Measurements from ENCODE around the gene FLT1. TPM values are rescaled to one million over a fixed set of nuclear protein-coding genes. Genes with fewer than 3 reads are reported as not detected.

FLT1 gene, protein sequence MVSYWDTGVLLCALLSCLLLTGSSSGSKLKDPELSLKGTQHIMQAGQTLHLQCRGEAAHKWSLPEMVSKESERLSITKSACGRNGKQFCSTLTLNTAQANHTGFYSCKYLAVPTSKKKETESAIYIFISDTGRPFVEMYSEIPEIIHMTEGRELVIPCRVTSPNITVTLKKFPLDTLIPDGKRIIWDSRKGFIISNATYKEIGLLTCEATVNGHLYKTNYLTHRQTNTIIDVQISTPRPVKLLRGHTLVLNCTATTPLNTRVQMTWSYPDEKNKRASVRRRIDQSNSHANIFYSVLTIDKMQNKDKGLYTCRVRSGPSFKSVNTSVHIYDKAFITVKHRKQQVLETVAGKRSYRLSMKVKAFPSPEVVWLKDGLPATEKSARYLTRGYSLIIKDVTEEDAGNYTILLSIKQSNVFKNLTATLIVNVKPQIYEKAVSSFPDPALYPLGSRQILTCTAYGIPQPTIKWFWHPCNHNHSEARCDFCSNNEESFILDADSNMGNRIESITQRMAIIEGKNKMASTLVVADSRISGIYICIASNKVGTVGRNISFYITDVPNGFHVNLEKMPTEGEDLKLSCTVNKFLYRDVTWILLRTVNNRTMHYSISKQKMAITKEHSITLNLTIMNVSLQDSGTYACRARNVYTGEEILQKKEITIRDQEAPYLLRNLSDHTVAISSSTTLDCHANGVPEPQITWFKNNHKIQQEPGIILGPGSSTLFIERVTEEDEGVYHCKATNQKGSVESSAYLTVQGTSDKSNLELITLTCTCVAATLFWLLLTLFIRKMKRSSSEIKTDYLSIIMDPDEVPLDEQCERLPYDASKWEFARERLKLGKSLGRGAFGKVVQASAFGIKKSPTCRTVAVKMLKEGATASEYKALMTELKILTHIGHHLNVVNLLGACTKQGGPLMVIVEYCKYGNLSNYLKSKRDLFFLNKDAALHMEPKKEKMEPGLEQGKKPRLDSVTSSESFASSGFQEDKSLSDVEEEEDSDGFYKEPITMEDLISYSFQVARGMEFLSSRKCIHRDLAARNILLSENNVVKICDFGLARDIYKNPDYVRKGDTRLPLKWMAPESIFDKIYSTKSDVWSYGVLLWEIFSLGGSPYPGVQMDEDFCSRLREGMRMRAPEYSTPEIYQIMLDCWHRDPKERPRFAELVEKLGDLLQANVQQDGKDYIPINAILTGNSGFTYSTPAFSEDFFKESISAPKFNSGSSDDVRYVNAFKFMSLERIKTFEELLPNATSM (N-terminal part only)
- total RNA-seq (ENCODE audit: insufficient read depth, low replicate concordance) = 132 TPM

DNA sequence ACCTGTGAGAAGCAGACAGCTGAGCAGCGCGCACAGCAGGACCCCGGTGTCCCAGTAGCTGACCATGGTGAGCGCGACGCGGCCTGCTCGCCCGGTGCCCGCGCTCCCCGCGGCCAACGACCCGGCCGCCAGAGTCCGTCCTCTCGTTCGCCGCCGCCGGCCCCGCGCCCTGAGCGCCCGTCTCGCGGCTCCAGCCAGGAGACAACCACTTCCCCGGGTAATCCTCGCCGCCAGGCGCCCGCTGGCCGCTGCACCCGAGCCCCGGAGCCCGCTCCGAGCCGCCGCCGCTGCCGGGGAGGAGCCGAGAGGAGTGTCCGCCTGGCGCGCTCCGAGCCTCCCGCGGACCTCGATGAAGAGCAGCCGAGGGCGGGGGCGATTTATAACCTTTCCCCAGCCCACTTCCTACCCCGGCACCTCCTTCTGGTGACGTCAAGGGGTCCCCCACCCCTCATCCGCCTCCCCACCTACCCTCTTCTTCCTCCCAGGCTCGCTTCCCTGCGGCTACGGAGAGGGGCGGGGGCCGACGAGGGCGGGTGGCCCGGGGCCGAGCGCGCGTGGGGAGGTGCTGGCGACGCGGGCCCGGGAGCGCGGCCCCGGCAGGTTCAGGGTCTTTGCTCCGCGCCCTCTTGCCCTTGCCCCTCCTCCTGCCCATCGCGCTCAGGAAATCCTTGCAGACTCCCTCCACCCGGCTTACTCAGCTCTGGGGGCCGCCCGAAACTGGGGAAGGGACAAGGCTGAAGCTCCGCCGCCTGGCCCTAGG lies at the start of gene FLT1:
FLT1 (minus strand) TSS at position 351 of the 760 bp plus-strand sequence; CDS start at position 66, 285 bp downstream.
- DNase-seq (ENCODE audit: low spot score) = peak; percentile 91

DNA sequence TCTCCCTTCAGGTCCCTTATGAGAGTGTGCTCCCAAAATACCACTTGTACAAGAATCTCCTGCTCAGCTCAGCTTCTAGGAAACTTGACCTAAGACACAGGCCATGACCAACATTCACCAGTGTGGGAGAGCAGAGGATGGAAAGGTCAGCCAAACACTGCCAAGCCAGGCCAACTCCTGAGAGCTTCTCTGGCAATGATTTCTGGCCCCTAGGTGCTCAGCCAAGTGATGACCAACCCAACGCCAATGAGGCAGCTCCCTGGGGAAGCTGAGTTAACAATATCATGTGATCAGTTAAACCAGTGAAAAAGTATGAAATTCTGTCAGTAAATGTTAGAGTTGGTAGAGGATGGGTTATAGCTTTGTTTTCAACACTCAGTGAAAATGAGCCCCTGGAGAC lies 49.1 kb upstream of the FLT1 start:
- no peak for DNase-seq (ENCODE audit: low spot score)

DNA sequence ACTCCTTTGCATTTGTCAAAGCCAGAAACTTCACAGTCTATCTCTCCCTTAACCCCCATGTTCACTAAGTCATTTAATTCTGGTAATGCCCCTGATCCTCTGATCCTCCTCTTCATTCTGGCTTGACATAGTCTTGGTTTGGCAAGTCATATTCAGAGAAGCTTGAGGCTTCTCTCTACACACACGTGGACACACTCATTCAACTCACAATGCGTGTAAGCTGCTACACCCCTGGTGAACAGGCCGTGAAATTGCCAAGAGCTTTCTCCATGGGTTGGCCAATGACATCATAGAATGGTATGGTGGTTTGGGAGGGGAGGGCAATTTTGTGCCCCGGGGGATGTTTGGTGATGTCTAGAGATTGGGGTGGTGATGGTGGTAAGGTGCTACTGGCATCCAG lies 47.9 kb upstream of the FLT1 start:
- no peak for DNase-seq (ENCODE audit: low spot score)

DNA sequence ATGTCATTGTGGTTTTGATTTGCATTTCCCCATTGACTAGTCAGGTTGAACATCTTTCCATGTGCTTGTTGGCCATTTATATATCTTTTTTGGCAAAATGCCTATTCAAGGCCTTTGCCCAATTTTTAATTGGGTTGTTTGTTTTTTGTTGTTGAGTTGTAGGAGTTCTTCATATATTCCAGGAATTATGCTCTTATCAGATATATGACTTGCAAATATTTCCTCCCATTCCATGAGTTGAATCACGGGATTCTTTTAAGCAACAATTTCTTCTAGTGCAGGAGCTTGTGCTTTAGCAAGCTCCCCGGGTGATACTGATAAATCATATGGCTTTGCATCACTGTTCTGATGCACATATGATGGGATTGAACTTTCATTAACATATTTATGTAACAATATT lies 47.0 kb upstream of the FLT1 start:
- no peak for DNase-seq (ENCODE audit: low spot score)

DNA sequence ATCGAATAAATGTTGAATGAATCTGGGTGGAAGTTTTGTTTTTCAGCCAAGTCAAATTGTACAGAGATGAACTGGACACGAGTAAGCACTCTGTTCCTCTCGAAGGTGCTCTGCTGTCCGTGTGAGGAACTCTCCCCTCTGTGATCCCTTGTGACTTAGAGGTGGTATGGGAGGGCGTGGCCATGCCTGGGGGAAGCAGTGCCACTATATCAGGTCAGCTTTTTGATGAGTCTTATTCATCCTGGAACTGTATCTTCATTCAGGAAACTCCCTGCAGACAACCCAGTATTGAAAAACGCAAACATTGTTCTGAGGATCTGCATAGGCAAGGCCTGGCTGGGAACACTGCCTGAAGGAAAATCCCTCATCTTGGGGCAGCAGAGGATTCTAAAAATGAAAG lies 45.7 kb upstream of the FLT1 start:
- no peak for DNase-seq (ENCODE audit: low spot score)

DNA sequence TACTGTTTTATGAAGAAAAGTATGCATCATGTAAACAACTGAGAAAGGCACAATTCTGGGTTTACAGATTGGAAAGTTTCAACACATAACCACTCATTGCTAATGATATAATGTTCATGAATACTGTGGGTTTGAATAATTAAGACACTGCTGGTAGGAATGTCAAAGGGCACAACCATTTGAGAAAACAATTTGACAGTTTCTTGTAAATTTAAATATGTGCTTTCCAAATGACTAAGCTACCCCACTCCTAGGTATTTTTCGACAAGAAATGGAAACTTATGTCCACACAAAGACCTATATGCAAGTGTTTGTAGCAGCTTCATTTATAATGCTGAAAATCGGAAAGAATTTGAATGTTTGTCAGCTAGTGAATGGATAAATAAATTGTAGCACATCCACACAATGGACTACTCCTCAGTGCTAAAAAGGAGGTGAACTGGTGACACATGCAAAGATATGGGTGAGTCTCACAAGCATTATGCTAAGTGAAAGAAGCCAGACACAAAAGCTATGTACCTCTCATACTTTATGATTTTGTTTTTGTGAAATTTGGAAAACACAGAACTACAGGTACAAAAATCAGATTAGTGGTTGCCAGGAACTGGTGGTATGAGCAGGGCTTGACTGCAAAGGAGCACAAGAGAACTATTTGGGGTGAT lies 44.8 kb upstream of the FLT1 start:
- DNase-seq (ENCODE audit: low spot score) = no peak

DNA sequence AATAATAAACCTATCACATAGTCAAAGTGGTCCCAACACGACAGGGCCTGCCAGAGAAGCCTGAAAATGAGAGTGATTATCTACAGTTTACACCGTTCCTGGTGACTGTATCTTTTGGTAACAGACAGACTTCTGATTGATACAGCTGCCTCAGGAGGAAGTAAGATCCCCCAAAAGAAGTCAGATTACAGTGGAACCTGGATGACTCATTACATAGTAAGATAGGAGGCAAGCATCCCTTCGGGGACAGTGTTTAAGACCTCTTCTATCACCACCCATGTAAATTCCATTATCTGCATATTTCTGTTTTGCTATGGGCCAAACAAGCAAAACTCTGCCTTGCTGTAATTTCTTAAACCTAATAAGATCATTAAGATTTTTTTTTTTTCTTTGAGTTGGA lies 44.0 kb upstream of the FLT1 start:
- DNase-seq (ENCODE audit: low spot score) = no peak

DNA sequence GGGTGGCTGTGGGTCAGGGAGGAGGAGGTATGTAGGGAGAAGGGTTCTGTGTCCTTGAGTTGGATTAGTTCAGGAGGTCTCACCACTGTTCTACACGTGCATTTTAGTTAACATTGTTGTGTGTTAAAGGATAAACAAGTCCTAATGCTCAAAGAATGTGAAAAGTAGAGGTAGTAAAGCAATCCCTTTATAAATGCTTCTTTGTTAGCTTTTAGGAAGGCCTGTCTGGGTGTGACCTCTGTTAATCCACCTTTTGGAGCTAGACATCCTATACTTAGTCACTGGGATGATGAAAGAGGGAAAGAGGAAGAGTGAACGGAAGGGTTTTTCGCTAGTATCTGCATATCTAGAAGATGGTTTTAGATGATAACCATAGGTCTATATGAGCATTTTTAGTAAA lies 42.2 kb upstream of the FLT1 start:
- no peak for DNase-seq (ENCODE audit: low spot score)

DNA sequence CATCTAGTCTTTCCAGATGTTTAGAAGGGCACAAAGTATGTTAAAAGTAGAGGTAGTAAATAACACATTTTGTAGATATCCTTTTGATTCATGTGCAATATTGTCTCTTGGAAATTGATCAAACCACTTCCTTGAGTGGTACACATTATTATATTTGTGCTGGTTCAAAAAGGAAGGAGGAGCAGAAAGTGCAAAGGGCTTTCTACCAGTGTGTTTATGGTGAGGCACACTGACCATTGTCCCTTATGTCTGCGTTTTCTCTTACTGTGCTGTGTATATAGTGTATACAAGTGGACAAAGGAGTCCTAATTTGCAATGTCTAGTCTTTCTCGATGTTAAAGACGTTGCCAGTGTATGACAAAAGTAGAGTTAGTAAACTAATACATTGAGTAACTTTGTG lies 41.4 kb upstream of the FLT1 start:
- no peak for DNase-seq (ENCODE audit: low spot score)

DNA sequence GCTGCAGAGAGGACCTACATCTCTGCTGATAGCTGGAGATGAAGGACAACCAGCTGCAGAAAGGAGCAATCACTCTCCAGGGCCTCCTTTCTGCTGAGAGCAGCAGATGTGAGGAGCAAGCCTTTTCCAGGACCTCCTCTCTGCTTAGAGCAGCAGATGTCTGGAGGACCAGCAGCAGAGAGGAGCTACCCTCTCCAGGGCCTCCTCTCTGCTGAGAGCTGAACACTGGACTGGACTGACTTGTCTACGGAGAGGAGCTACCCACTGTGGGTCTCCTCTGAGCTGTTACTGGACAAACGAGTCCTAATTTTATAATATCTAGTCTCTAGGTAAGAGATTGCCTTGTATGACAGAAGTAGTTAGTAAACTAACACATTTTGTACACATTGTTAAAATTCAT lies 40.8 kb upstream of the FLT1 start:
- no peak for DNase-seq (ENCODE audit: low spot score)

DNA sequence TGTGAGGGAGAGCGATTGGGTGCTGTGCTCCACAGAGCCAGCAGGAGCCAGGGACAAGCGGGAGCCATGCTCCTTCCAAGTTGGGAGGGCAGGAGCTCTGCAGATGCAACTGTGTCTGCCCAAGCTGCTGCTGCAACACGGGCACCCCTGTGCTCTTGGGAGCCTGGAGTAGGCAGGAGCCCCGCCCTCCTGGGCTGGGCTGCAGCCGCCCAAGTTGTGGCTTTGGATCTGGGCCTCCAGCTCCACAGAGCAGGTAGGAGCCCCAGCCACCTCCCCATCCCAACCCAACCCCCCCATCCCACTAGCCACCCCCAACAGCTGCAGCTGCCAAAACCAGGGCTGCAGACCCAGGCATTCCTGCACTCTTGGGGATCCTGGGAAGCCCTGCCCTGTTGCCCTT lies 39.9 kb upstream of the FLT1 start:
- no peak for DNase-seq (ENCODE audit: low spot score)

DNA sequence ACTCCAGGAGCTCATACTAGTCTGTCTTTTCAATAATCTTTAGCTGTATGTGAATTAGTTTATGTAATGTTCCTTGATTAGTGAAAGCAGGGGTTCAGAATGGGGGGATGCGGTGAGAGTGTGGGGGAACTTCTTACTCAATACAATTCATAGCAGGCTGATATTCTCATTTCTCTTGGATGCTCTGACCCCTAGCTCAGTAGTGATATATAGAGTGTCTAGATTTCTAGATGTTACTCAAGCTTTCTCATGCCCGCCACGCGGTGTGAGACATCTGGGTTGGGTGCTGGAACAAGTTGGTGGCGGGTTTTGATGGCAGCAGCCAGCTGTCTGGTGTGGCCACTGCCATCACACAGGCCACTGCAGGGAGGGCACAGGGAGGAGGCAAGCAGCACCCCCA lies 39.3 kb upstream of the FLT1 start:
- no peak for DNase-seq (ENCODE audit: low spot score)

DNA sequence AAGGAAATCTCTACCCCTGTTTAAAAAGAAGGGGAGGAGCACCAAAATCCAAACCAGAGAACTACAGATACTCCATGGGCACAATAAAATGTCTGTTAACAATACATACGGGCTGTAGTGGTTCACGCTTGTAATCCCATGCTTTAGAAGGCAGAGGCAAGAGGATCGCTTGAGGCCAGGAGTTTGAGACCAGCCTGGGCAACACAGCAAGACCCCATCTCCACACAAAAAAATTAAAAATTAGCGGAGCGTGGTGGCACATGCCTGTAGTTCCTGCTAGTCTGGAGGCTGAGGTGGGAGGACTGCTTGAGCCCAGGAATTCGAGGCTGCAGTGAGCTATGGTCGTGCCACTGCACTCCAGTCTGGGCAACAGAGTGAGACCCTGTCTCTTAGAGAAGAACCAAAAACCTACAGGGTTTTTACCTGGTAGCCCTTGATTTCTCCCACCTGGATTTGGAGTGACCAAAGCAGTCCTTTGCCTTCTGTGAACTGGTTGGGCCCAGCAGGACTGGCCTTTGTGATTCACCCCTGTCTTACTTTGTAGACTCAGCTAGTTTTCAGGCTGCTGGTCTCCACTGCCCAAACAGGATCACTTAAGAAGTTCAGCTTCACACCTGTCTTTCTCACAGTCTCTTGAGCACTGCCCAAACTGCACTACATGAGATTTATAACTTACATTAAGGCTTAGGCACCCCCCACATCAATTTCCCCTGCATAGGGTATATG lies 38.7 kb upstream of the FLT1 start:
- DNase-seq (ENCODE audit: low spot score) = no peak

DNA sequence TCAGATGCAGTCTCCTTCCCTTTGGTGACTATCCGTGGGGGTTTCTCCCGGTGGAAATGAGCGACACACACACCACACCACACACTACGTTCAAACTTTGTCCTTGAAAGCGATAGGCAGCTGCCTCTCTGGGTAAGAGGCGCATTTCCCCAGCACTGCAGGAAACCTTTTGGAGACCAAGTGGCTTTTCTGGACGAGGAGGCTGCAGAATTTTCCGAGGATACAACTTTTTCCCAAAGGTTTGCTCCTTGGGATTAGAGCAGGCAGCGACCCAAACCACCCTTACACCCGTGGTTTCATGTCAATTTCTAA lies 38.2 kb upstream of the FLT1 start:
- DNase-seq (ENCODE audit: low spot score) = no peak

DNA sequence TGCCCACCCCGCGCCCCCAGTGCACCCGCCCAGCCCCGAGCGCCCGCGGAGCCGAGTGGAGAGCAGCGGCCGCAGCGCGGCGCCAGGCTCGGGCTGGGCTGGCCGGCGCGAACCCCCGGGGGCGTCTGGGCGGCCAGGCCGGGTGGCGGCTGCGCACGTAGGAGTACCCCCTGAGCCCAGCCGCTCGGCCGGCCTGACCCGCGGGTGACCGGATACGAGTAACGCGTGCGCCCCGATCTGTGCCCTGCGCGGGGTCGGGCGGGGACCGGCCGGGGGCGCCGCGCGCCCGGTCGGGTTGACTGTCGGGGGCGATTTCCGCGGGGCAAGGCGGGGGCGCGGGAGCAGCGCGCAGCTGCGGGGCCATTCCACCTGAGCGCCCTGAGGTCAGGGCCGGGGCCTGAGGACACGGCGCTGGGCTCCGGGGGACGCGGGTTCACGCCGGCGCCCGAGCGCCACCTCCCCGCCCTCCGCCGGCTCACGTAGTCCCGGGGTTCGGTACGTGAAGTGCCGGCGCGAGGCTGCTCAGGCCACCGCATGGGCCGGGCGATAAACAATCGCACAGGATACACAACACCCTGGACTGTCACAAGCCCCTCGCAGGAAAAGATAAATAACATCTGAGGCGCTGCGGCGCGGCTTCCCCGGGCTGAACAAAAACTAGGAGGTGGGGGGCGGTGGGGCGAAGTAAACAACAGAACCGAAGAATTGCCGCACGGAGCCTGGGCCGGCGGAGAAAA lies 37.6 kb upstream of the FLT1 start:
- peak; percentile 19 for DNase-seq (ENCODE audit: low spot score)

DNA sequence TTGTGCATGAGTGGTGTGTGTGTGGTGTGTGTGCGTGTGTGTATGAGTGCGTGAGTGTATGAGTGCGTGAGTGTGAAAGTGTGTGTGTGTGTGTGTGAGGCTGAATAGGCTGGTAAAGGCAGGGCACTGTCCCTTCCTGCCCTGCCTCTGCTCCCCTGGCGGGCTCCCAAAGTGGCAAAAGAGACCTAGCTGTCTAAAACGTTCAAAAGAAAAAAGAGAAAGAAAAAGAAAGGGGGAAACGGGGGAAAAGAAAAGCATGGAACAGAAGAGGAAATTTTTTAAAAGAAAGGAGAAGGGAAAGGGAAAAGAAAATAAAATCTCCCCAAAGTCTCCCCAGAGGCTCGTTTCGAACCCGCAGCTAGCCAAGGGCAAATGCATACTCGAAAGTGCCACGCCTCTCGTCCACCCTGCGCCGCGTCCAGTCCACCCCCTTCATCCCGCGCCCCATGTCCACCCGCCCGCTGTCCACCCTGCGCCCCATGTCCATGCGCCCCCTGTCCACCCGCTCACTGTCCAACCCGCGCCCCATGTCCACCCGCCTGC lies 37.0 kb upstream of the FLT1 start:
- peak; percentile 16 for DNase-seq (ENCODE audit: low spot score)

DNA sequence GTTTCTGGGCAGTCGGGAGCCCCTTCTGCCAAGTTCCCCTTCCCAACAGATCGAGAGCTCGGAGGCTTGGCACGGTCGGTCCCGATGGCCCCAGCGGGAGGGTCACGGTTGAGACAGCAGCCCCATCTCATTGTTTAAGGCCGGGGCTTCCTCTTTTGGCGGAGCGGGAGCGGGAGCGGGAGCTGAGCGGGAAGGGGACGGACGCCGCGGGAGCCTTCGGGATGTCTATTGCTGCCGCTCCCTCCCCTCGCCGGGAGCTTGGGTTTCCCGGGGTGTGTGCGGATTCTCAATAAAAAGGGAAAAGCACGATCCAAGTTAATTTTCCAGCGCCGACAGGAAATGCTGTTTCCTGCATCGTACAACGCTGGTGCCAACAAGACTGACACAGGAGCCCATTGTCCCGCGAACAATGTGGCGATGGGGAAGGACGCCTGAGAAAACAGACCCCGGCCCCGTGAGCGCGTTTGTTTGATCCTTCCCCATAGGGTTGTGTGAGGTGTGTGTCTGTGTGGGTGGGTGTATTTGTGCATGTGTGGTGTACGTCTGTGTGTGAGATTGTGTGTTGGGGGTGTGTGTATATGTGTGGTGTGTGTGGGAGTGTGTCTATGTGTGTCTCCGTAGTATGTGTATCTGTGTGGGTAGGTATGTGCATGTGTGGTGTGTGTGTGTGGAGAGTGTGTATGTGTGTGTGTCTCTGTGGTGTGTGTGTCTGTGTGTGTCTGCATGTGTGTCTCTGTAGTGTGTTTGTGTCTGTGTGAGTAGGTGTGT lies 36.3 kb upstream of the FLT1 start:
- peak; percentile 50 for DNase-seq (ENCODE audit: low spot score)

DNA sequence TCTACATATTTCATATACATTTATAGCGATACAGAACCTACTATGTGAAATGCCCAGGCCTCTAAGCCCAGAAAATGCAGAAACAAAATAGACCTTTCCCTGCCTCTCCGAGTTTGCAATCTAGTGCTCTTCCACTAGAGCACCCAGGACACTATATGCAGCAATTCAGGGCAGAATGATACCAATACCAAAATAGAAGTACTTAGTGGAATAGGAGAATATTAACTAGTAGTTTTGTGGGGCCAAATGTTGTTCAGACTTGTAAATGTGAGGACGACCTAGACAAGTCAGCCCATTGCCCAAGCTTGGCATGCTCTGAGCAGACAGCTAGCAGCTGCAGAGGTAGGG lies 35.8 kb upstream of the FLT1 start:
- peak; percentile 41 for DNase-seq (ENCODE audit: low spot score)

DNA sequence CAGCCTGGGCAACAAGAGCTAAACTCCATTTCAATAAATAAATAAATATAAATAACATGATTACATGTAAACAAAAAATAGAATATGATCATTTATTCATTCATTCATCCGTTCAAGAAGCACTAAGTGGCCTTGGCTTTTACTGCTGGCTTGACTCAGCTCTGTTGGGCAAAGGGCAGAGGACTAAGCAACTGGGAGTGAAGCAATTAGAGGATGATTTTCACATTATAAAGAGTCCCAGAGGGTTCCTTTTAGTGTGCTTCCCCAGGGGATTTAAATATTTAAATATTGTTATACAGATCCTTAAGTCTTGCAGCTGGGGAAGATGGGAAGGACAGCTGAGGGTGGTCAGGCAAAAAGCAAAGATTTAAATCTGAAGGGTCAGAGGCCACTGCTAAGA lies 34.9 kb upstream of the FLT1 start:
- DNase-seq (ENCODE audit: low spot score) = no peak

Data from umbilical cord (tissue), 2 donors.